ENCODE data around the gene PKHD1. TPM values are rescaled to one million over a fixed set of nuclear protein-coding genes. Genes with fewer than 3 reads are reported as not detected.

PKHD1 gene
- total RNA-seq, 1 experiment from 2014 or later, result 0.09 TPM

DNA sequence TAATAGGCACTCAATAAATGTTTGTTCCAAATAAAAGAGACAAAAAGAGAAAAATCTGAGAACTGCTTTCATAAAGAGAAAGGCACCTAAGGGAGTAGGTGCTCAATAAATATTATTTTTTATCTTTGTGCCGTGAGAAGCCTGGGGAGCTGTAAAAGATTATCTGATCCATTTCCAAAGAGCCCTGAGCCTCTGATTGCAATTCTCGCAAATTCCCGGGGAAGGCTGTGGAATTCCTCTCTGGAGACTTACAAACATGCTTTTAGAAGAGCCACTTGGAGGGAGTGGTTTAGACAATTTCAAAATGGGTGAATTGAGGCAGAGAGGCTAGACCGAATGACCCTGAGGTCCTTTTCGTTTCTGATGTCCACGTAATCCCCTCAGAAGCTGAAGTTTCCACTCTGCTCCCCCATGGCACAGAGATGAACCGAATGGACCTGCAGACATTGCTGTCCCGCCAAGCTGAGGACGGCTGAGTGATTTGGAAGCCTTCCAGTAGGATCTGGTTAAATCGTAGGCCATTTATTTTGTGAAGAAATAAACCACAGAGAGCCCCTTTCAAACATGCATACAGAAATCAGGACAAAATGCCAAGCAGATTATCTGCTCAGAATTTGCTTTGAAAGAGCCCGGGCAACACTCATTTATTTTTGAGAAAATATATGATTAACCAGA lies 77.8 kb downstream of the PKHD1 start:
- Mint-ChIP-seq H3K36me3 (ENCODE audit: insufficient read depth in 1 of 3, low read depth in 3 of 3) (no peaks in the 10 kb centered on the region), H3K9me3 (no peaks in the 10 kb centered on the region; a peak in 1 of 5 replicates), H3K4me1 (no peaks in the 10 kb centered on the region), H3K4me3 (no peak overlapping the region), H3K27ac (no peak overlapping the region), H3K27me3 (ENCODE audit: low read depth) (peaks cover 1% of the 10 kb centered on the region; the same call in 1 of the 2 replicates)
- Histone ChIP-seq H3K23me2 (ENCODE audit: insufficient read length, low read depth, low read length, poor library complexity, severe bottlenecking) (no peaks in the 10 kb centered on the region), H3K79me2 (ENCODE audit: insufficient read depth, low read length) (no peaks in the 10 kb centered on the region), H3K56ac (ENCODE audit: insufficient read length, low read depth, low read length) (no peak overlapping the region), H2BK12ac (ENCODE audit: insufficient read length, low read depth, low read length) (no peak overlapping the region), H3K4me2 (ENCODE audit: insufficient read depth, insufficient read length, low read length) (no peak overlapping the region), H3K9me3 (ENCODE audit: control insufficient read depth, low read depth, low read length) (no peaks in the 10 kb centered on the region), H3K27me3 (ENCODE audit: insufficient read depth, low read length) (no peaks in the 10 kb centered on the region), H2BK20ac (ENCODE audit: low read depth, low read length, poor library complexity, severe bottlenecking) (no peak overlapping the region), H2AK5ac (ENCODE audit: insufficient read length, low read length) (no peak overlapping the region), H3K4ac (ENCODE audit: low read depth, low read length) (no peak overlapping the region), H3T11ph (ENCODE audit: low read length) (no peak overlapping the region), H2BK120ac (ENCODE audit: low read depth, low read length, poor library complexity, severe bottlenecking) (no peak overlapping the region), H4K5ac (ENCODE audit: insufficient read length, low read depth, low read length) (no peak overlapping the region), H3K27ac (ENCODE audit: insufficient read length, low read depth, low read length) (no peak overlapping the region), H3K23ac (ENCODE audit: insufficient read length, low read depth, low read length) (no peak overlapping the region), H2BK15ac (ENCODE audit: low read depth, low read length) (no peak overlapping the region), H2BK5ac (ENCODE audit: insufficient read length, low read length) (no peak overlapping the region), H4K8ac (replicated peaks; ENCODE audit: insufficient read length, low read depth, low read length) (no peak overlapping the region), H3K18ac (ENCODE audit: insufficient read length, low read depth, low read length) (no peak overlapping the region), H4K91ac (ENCODE audit: insufficient read length, low read depth, low read length) (no peak overlapping the region), H3K4me1 (ENCODE audit: insufficient read depth, low read length) (no peaks in the 10 kb centered on the region), H2AFZ (ENCODE audit: low read length) (no peak overlapping the region), H4K20me1 (ENCODE audit: control insufficient read depth, insufficient read depth, insufficient read length) (no peaks in the 10 kb centered on the region), H3K14ac (ENCODE audit: insufficient read depth, low read length) (no peak overlapping the region), H3K79me1 (ENCODE audit: insufficient read depth, low read depth, low read length, poor library complexity, severe bottlenecking) (no peaks in the 10 kb centered on the region), H3K9ac (ENCODE audit: extremely low read depth, insufficient read length, low read length) (no peak overlapping the region)
- no CpG with 5 or more reads among the region's 11 CpGs for WGBS (ENCODE audit: extremely low coverage, insufficient read length, low lambda C conversion rate)
- DNase-seq, result no peak
- TF ChIP-seq, protein P1, sequence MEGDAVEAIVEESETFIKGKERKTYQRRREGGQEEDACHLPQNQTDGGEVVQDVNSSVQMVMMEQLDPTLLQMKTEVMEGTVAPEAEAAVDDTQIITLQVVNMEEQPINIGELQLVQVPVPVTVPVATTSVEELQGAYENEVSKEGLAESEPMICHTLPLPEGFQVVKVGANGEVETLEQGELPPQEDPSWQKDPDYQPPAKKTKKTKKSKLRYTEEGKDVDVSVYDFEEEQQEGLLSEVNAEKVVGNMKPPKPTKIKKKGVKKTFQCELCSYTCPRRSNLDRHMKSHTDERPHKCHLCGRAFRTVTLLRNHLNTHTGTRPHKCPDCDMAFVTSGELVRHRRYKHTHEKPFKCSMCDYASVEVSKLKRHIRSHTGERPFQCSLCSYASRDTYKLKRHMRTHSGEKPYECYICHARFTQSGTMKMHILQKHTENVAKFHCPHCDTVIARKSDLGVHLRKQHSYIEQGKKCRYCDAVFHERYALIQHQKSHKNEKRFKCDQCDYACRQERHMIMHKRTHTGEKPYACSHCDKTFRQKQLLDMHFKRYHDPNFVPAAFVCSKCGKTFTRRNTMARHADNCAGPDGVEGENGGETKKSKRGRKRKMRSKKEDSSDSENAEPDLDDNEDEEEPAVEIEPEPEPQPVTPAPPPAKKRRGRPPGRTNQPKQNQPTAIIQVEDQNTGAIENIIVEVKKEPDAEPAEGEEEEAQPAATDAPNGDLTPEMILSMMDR (conservative IDR thresholded peaks at IDR 0.05), result no peak
